Panc1 (cell line): ENCODE results near the gene GTPBP1. TPM values are rescaled to one million over a fixed set of nuclear protein-coding genes. Genes with fewer than 3 reads are reported as not detected.

Source experiments
- ATAC-seq: fragments of 200-7000 bp; cut with Tn5 transposase; 2 replicates; pipeline ENCODE4 v1.9.1; 2020; ENCODE audit warnings: mild to moderate bottlenecking, moderate library complexity
- BruUV-seq: library from RNA; stranded (reverse); fragments of 400-500 nt; replicated peaks from 2 replicates; lab custom pipeline; 2021; lab: Mats Ljungman, UMichigan
- CTCF ChIA-PET: fragments of 300-600 bp; sonication (Branson Sonifier 250); formaldehyde crosslinking; loops from one replicate; lab custom pipeline; 2022; ENCODE audit warnings: antibody characterized with exemption; lab: Charles Lee
- POLR2A ChIA-PET: fragments of 300-600 bp; sonication (Branson Sonifier 250); formaldehyde crosslinking; loops from one replicate; lab custom pipeline; 2022; ENCODE audit warnings: antibody characterized with exemption; lab: Charles Lee
- DNase-seq: peaks from one replicate; pipeline ENCODE4 v3.0.0-alpha.2; 2010; ENCODE audit warnings: low read depth, low spot score
- H3K27ac ChIP-seq: 2 replicates; pipeline ENCODE4 v1.5.1; 2011; ENCODE audit warnings: mild to moderate bottlenecking, low read length, inconsistent platforms
- H3K27me3 ChIP-seq: fragments of 200-500 bp; sonication (Bioruptor generic); 2 replicates; pipeline ENCODE4 v1.6.0; 2014; ENCODE audit warnings: low read length, inconsistent platforms; ENCODE audit not compliant: control insufficient read depth, insufficient read depth
- H3K36me3 ChIP-seq: fragments of 200-500 bp; sonication (Bioruptor generic); 2 replicates; pipeline ENCODE4 v1.5.1; 2014; ENCODE audit warnings: inconsistent platforms, mild to moderate bottlenecking, low read length, moderate library complexity; ENCODE audit not compliant: control insufficient read depth, insufficient read depth
- H3K4me1 ChIP-seq: 2 replicates; pipeline ENCODE4 v1.5.1; 2011; ENCODE audit warnings: inconsistent platforms, mild to moderate bottlenecking, low read length, moderate library complexity; ENCODE audit not compliant: control insufficient read depth, insufficient read depth
- H3K4me3 ChIP-seq, 2 experiments: 2 replicates each; pipeline ENCODE4 v1.5.1; 2011 to 2012; ENCODE audit warnings: low read depth in 2 of 2, low read length in 2 of 2, mild to moderate bottlenecking in 2 of 2, inconsistent platforms in 1 of 2, moderate library complexity in 1 of 2
- H3K9me3 ChIP-seq: fragments of 200-500 bp; sonication (Bioruptor generic); 2 replicates; pipeline ENCODE4 v1.5.1; 2014; ENCODE audit warnings: low read depth, mild to moderate bottlenecking, inconsistent platforms, low read length, moderate library complexity; ENCODE audit not compliant: control insufficient read depth, insufficient read depth
- POLR2AphosphoS5 ChIP-seq: IDR thresholded peaks from 2 replicates; pipeline ENCODE4 v1.6.1; 2012; ENCODE audit warnings: mild to moderate bottlenecking, low read depth, low read length, moderate library complexity
- SIN3A ChIP-seq: IDR thresholded peaks from 2 replicates; pipeline ENCODE4 v1.6.1; 2012; ENCODE audit warnings: low read depth, mild to moderate bottlenecking, low read length, moderate library complexity, borderline replicate concordance; ENCODE audit not compliant: insufficient read depth
- TCF7L2 ChIP-seq: IDR thresholded peaks from 2 replicates; pipeline ENCODE4 v1.6.1; 2011; ENCODE audit warnings: mild to moderate bottlenecking, low read depth, low read length, inconsistent platforms
- in situ Hi-C: cut with HindIII; loops from 2 replicates; pipeline ENCODE4 v1.10.0; 2016; ENCODE audit warnings: low sequenced_read_pairs, low pct_unique_long_range_greater_than_20kb
- intact Hi-C: fragments of 100-400 bp; cut with micrococcal nuclease; formaldehyde crosslinking; loops from one replicate; pipeline ENCODE4 v1.10.0; 2022; ENCODE audit not compliant: unreplicated experiment
- total RNA-seq: library from RNA; stranded (reverse); gene quantifications from one replicate; pipeline ENCODE4 v1.2.1, GENCODE V29; 2021; ENCODE audit not compliant: unreplicated experiment
- TF ChIP-seq, protein P1 (sequence below), 2 experiments: IDR thresholded peaks; 2 replicates each; pipeline ENCODE4 v1.6.1; 2011 to 2012; ENCODE audit warnings: low read depth in 2 of 2, control low read depth in 1 of 2, low read length in 1 of 2, mild to moderate bottlenecking in 1 of 2, moderate library complexity in 1 of 2; ENCODE audit not compliant: insufficient read depth in 1 of 2
- TF ChIP-seq, protein P2 (sequence below): fragments of 450-650 bp; IDR thresholded peaks from 2 replicates; pipeline ENCODE4 v1.5.1; 2017; ENCODE audit warnings: mild to moderate bottlenecking

GTPBP1 gene
- total RNA-seq, 1 experiment from 2014 or later = 25.5 TPM

DNA sequence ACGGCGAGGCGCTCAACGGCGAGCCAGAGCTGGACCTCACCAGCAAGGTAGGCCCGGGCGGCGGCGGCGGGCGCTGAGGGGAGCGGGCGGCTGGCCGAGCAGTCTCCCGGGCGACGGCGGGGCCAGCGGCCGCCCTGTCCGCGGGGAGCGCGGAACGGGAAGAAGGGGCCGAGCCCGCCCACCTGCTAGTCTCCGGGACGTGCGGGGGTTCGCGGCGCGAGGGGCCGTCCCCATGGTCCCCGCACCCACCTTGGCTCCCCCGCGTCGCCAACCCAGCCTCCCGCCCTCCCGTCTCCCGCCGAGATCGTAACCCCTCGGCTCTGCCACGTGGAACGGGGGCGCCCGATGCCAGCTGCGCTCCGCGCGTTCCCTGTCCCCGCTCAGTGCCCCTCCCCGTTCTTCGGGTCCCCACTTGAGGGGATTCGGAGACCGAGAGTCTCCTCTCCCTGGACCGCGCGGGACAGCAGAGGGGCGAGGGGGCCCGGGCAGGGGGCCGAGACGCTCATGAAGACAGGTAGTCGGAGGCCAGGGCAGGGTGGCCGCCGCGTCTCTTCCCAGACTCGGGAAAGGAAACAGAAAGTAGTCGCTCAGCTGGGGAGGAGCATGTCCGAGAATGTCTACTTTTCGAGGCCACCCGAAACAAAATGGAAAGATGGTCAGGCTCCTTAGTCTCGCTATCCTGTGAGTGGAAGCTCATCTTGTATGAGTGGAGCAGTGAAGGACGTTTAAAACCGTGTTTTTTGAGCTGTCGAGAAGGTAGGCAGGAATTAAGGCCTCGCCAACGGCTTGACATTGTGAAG lies 557 bp downstream of the GTPBP1 start:
- Histone ChIP-seq H3K4me3 (peak overlapping the region; percentile 69 to 86), H3K27ac (peak overlapping the region; percentile 87), H3K36me3 (peaks cover 4% of the 10 kb centered on the region; the same call in 1 of the 2 replicates), H3K9me3 (no peaks in the 10 kb centered on the region), H3K27me3 (no peaks in the 10 kb centered on the region), H3K4me1 (peaks cover 13% of the 10 kb centered on the region)
- DNase-seq (no peak), ATAC-seq (peak; percentile 6)
- no peak for TF ChIP-seq POLR2AphosphoS5
- peak; percentile 32; the same call in 1 of the 2 replicates for TF ChIP-seq SIN3A
- TF ChIP-seq, protein P1, sequence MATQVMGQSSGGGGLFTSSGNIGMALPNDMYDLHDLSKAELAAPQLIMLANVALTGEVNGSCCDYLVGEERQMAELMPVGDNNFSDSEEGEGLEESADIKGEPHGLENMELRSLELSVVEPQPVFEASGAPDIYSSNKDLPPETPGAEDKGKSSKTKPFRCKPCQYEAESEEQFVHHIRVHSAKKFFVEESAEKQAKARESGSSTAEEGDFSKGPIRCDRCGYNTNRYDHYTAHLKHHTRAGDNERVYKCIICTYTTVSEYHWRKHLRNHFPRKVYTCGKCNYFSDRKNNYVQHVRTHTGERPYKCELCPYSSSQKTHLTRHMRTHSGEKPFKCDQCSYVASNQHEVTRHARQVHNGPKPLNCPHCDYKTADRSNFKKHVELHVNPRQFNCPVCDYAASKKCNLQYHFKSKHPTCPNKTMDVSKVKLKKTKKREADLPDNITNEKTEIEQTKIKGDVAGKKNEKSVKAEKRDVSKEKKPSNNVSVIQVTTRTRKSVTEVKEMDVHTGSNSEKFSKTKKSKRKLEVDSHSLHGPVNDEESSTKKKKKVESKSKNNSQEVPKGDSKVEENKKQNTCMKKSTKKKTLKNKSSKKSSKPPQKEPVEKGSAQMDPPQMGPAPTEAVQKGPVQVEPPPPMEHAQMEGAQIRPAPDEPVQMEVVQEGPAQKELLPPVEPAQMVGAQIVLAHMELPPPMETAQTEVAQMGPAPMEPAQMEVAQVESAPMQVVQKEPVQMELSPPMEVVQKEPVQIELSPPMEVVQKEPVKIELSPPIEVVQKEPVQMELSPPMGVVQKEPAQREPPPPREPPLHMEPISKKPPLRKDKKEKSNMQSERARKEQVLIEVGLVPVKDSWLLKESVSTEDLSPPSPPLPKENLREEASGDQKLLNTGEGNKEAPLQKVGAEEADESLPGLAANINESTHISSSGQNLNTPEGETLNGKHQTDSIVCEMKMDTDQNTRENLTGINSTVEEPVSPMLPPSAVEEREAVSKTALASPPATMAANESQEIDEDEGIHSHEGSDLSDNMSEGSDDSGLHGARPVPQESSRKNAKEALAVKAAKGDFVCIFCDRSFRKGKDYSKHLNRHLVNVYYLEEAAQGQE (IDR thresholded peaks at IDR 0.05; ENCODE audit: insufficient read depth in 1 of 2, low read depth in 2 of 2, low read length in 1 of 2) = no peak
- CTCF ChIA-PET = no interaction called here
- in situ Hi-C loops (no loop called here), intact Hi-C loops (no loop called here)
- POLR2A ChIA-PET = no interaction called here
- BruUV-seq = no TSS peak

DNA sequence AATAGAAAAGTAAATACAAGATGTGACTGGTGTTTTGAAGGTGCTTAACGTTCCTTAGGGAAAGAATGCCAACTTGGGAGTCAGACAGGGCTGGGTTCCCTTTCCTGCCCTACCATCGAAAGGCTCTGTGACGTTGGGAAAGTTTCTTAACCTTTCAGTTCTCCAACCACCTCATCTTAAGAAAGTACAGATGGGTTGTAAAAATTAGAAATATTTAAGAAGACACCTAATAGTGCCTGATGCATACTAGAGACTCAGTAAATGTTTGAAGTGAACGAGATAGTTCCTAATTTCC lies 1.1 kb downstream of the GTPBP1 start:
- no TSS peak for BruUV-seq
- ChIA-PET CTCF (no interaction called here), POLR2A (no interaction called here)
- peak overlapping the region; percentile 87 for H3K27ac ChIP-seq
- H3K9me3 ChIP-seq = no peaks in the 10 kb centered on the region
- peaks cover 4% of the 10 kb centered on the region; the same call in 1 of the 2 replicates for H3K36me3 ChIP-seq
- no peaks in the 10 kb centered on the region for H3K27me3 ChIP-seq
- TF ChIP-seq POLR2AphosphoS5 (no peak), TCF7L2 (no peak), SIN3A (no peak)
- TF ChIP-seq, protein P1 (IDR thresholded peaks at IDR 0.05; ENCODE audit: insufficient read depth in 1 of 2, low read depth in 2 of 2, low read length in 1 of 2) = no peak
- TF ChIP-seq, protein P2, sequence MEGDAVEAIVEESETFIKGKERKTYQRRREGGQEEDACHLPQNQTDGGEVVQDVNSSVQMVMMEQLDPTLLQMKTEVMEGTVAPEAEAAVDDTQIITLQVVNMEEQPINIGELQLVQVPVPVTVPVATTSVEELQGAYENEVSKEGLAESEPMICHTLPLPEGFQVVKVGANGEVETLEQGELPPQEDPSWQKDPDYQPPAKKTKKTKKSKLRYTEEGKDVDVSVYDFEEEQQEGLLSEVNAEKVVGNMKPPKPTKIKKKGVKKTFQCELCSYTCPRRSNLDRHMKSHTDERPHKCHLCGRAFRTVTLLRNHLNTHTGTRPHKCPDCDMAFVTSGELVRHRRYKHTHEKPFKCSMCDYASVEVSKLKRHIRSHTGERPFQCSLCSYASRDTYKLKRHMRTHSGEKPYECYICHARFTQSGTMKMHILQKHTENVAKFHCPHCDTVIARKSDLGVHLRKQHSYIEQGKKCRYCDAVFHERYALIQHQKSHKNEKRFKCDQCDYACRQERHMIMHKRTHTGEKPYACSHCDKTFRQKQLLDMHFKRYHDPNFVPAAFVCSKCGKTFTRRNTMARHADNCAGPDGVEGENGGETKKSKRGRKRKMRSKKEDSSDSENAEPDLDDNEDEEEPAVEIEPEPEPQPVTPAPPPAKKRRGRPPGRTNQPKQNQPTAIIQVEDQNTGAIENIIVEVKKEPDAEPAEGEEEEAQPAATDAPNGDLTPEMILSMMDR = no peak
- DNase-seq (no peak), ATAC-seq (no peak)
- peaks cover 13% of the 10 kb centered on the region for H3K4me1 ChIP-seq
- in situ Hi-C loops (no loop called here), intact Hi-C loops (no loop called here)
- peak overlapping the region; percentile 69 to 86 for H3K4me3 ChIP-seq
